Pons (tissue), 1 donor: ENCODE results near the gene GSDMA.
A peak's percentile ranks its signal among the peaks of the same experiment; 100 is the strongest.

Experiments
- DNase-seq: peaks from one replicate; pipeline ENCODE4 v3.0.0-alpha.2; 2016; ENCODE audit warnings: low spot score

The GSDMA gene

DNA sequence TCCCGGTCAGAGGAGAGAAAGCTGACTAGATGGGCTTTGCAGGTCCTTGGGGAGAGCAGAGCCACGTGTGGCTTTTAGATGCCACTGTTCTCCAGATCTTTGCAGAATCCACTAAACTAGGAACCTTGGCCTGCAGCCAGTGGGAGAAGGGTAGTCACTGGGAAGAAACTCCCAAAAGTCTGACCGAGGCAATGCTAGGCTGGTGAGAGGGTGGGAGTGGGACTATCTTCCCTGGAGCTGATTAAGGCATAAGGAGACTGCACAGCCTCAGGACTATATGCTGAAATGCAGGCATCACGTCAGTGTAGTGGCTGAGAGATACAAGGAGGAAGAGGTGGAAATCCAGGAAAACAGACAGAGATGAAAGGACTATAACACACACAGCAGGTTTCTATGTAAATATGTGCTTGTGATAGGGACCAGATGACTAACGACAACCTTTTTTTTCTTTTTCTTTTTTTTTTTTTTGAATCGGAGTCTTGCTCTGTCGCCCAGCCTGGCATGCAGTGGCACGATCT is 2.2 kb upstream of the GSDMA start:
- DNase-seq = no peak

DNA sequence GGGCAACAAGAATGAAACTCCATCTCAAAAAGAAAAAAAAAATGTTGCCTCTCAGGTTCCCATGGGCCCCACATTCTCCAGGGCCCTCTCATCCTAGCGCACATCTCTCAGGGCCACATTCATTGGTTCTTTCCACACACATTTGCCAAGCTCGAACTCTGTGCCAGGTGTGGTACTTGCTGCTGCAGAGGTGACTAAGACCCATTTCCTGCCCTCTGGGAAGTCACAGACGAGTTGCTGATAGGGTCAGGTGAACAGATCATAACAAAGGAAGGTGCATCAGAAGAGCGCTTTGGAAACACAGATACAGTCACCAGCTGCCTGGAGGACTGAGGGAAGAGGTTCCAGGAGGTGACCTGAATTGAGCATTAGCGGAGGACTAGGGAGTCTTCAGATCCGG is 1.0 kb downstream of the GSDMA start:
- DNase-seq = no peak

DNA sequence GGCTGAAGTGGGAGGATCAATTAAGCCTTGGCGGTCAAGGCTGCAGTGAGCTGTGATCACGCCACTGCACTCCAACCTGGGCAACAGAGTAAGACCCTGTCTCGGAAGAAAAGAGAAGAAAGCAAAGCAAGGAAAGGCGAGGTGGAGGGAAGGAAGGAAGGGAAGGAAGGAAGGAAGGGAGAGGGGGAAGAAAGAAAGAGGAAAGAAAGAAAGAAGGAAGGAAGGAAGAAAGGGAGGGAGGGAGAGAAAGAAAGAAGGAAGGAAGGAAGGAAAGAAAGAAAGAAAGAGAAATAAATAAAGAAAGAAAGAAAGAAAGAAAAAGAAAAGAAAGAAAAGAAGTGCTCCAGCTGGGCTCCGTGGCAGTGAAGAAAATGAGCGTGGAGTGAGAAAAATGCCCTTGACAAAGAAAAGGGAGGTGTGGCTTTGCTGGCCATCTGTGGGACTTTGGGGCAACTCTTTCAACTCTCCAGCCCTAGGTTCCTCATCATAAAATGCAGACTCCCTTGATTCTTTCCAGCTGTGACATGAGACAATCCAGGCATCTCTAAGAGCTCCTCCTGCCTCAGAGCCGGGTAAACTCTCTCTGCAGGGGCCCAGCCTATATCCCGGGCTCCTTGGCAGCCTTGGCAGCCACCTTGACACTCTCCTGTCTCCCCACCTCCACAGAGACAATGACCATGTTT is 2.4 kb downstream of the GSDMA start:
- no peak for DNase-seq

DNA sequence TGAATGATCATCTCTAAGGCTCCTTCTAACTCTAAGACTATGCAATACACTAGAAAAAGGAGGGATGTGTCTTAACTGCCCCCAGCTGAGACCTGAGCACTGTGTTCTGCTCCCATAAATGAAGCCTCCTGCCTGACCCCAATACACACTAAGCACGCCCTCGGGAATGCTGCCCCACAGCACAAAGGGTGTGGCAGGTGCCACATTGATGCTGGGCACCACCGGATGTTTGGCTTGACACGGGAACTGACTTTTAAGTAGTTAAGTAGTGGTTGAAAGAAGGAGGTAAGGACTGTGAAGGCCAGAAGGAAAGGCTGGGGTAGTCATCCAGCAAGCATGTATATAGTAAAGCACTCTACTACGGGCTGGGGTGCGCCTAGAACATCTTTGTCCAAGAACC is 4.0 kb downstream of the GSDMA start:
- no peak for DNase-seq

DNA sequence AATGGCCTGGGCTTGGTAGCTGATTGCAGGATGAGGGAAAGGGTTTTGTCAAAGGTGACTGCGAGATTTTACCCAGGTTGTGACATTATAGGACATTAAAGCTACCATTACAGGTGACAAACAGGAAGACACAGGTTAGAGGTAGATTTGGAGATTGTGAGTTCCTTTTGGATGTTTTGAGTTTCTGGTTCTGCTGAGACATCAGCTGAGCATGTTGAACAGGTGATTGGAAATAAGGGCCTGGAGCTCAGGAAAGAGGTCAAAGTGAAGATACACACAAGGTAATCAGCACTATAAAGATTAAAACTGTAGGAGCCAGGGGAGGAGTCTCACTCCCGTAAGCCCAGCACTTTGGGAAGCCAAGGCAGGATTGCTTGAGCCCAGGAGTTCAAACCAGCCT is 6.0 kb downstream of the GSDMA start:
- DNase-seq = no peak

DNA sequence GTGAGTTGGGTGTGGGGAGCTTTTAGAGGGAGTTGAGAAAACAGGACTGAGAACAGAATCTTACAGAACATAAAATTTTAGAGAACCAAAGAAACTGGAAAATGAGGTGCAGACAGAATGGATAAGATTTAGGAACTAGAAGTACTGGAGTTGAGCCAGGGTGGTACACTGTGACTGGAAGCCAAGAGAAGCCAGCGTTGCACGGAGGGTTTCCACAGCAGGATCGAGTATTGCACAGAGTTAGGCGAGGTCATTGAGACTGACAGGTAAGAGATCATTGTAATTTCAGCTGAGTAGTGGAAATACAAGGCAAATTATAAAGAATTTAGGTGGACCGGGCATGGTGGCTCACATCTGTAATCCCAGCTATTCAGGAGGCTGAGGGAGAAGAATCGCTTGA is 6.6 kb downstream of the GSDMA start:
- no peak for DNase-seq

DNA sequence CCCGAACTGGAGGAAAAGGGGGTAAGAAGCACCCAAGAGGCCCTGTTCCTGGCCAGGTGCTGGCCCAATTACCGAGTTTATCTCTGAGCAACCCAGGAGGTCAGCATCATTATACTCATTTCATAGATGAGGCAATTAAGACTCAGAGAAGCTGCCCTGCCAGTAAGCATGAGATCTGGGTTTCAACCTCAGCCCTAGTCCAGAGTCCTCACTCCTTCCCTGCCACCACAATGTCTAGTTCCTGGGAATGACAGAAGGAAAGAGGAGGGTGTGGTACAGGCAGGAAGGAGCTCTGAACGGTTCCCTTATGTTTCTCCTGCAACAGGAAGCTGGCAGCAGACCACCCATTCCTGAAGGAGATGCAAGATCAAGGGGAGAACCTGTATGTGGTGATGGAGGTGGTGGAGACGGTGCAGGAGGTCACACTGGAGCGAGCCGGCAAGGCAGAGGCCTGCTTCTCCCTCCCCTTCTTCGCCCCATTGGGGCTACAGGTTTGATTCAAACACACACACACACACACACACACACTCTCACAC is 7.4 kb downstream of the GSDMA start:
- DNase-seq = no peak

DNA sequence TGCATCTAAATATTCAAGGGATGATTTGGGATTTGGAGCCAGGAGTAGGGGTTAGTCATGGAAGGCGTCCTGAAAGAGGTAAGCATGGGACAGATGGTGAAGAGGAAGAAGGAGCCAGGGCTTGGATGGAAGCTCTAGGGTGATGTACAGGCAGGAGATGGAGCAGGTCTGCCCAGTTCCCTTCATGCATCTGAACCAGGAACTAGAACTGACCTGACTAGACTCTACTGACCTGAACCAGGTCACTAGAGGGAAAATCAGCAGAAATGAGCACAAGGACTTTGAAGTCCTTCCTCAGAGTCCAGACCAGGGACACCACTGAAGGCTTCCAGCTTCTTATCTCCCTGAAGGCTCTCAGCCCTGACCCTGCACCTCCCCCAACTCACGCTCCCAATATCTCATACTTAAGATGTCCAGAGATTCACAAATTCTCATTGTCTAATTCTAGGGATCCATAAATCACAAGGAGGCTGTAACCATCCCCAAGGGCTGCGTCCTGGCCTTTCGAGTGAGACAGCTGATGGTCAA is 8.3 kb downstream of the GSDMA start:
- DNase-seq = no peak

DNA sequence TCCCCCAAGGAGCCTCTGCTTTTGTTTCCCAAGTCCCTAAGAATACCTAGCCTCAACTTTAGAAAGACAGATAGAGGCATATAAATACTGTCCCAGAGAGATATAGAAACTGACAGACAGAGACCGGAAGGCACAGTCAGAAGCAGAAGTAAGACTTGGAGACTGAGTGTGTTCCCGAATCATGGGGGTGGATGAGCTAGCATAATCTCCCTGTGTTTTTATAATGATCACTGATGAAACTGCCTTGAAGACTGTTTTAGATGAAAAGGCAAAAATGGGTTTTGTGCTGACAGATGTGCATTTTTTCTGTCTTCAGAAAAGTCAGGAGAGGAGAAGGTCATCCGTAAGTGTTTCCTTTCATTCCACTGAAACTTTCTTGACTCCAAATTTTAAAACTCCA is 9.5 kb downstream of the GSDMA start:
- no peak for DNase-seq

DNA sequence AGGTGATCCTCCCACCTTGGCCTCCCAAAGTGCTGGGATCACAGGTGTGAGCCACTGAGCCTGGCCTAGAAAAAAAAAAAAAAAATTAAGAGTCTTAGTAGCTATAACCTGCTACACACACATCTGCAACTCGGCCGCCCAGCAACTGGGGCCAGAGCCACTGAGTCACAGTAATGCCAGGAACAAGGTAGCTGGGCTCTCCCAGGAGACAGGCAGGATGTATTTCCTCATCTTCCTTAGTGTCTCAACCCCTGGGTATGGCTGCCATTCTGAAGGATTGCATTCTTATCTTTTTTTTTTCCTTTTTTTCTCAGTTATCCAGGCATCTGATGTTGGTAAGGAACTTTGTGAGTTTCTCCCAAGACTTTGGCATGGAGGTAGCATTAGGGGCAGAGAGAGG is 10.7 kb downstream of the GSDMA start:
- no peak for DNase-seq

DNA sequence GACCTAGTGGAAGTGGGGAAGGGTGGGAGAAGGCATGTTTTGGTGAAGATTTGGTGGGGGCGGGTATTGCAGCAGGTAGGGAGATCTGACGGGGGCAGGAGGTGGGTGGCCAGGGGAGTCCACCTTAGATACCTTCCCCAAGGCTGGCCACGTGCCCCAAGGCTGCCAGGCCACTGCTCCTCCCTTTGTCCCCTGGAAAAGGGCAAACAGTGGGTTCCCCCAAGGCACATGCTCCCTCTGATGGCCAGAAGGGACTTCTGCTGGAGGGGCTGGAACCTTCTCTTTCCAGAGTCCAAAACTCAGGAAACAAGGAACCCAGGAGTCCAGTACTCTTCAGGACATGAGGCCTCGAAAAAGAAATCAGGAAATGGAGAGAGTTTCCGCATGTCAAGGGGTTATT is 11.6 kb downstream of the GSDMA start:
- no peak for DNase-seq

DNA sequence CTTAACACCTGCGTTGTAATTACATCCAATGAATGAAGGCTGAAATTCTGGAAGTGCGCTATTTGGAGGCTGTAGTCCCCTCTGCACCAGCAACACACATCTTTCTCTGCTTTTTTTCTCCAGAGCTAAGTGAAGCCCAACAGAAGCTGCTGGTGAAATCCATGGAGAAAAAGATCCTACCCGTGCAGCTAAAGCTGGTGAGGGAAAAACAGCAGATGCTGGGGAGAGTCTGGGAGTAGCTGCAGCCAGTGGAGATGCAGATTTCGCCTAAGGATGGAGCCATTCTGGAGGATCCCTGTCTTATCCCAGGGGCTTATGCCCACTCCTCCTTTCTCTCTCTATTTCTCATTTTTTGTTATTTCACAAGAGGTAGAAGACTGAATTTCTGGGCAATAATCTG is 13.0 kb downstream of the GSDMA start:
- DNase-seq = no peak

DNA sequence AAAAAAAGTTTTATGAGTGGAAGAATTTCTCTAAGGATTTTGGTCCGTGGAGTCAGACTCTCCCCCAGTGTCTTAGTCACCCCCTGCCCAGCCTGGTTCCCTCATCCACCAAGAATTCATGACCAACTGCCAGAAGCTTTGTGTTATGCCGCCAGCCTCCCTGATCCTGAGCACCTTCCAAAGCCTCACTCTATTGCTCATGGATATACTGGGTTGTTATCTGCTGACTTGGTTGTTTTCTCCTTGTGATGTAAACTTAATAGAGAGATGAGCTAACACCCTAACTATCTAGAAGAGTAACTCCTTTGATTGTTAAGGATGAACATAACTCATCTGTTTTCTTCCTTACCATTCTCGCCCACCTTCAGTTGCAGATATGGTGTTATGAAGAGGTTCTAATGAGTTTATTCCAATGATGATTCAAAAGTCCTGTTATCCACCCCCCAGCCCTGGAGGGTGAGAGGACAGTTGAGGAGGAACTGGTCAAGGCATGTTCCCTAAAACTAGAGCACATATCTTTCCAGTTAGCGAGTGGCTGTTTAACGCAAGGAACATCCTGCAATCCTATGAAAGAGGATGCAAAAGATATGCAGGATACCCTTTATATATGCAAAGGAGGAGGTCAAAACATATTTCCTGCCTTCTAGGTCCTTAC is 16.3 kb downstream of the GSDMA start:
- peak; percentile 17 for DNase-seq

DNA sequence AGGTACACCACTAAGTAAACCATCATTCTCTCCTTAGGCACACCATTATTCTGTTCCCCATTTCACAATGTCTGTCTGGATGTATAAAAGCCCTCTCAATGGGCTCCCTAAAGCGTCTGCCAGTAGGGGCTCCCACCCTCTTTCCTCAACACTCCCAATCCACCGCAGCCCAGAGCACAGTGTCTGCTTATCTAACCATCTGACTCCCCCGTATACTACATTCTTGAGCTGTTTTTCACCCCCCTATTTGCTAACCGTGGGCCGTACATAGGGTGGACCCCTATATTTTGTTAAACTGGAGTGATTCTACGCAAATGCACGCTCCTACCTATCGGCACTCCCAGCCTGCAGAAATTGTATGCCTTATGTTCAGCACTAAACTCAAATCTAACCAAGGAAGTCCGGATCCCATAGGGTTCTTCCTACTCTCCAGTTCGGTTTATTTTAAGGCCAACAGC is 17.1 kb downstream of the GSDMA start:
- no peak for DNase-seq

DNA sequence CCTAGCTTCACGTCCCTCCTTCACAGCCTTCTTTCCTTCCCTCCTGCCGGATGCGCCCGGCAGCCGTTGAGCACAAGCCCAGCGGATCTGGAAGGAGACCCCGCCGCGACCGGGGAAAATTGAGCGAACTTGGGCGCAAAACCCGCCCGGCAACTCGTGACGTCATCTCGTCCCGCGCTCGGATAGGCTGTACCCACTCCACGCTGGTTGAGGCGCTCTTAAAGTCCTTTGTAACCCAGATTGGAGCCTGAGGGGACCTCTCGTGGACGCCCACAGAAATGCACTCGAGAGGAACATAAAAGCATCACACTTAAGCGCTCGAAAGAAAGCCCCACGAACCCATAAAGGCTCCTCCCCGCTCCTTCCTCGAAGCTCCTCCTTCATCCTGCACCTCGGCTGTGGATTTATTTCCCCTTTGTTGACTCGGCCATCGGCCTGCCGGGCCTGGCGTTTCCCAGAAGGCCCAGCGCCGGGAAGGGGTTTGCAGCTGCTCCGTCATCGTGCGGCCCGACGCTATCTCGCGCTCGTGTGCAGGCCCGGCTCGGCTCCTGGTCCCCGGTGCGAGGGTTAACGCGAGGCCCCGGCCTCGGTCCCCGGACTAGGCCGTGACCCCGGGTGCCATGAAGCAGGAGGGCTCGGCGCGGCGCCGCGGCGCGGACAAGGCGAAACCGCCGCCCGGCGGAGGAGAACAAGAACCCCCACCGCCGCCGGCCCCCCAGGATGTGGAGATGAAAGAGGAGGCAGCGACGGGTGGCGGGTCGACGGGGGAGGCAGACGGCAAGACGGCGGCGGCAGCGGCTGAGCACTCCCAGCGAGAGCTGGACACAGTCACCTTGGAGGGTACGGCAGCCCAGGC is 17.8 kb downstream of the GSDMA start, which contains the start of gene PSMD3:
Gene PSMD3, plus strand, starts transcription at position 457 of the 856 bp plus-strand sequence. Its CDS starts 164 bp downstream, at position 621.
- peak; percentile 100 for DNase-seq

DNA sequence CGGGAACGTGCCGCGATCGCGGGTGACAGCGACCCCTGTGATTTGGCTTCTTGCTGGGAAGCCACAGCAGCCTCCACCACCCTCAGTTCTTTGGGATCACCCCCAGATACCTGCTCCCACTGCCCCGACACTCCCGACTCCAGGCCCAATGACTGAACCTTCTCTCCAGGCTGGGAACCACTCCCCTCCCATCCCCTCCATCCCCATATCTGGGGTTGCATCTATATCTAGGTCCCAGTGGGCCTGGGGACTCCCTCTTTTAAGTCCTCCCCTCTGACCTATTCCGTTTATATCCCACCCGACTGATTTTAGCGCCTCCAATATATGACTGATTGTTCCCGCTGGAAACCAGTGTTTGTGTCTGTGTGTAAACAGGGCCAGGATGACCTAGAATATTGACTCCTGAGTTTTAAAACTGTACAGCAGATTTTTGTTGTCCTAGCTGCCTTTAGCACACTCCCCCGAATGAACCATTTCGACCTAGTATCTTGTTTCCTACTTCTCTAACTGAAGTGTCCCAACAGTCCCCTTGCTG is 18.5 kb downstream of the GSDMA start:
- peak; percentile 10 for DNase-seq

DNA sequence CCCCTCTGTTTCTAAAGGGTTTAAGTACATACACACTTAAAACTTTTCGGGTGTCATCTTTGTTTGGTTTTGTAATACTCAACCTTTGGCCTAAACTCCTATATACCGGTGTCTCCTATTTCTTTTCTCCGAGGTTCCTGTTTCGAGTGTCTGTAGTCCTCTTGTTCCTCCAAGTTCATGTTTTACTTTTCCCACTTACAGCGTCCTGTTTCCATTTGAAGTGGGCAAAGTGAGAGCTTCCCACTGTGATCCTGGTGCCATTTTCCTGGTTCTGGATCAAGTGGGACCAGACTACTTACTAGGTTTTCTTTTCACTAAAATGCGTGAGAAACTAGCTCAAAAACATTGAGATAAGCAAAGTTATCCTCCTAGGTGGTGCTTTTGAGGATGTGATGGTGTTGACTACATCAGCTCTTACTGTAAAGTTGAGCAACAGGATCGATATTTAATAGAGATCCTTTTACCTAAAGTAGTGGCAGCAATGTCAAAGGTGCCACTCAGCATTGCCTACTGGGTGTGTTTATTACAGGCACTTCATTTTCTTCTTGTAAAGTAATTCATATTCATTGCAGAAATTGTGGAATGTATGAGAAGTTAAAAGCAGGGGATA is 19.1 kb downstream of the GSDMA start:
- DNase-seq = peak; percentile 16

DNA sequence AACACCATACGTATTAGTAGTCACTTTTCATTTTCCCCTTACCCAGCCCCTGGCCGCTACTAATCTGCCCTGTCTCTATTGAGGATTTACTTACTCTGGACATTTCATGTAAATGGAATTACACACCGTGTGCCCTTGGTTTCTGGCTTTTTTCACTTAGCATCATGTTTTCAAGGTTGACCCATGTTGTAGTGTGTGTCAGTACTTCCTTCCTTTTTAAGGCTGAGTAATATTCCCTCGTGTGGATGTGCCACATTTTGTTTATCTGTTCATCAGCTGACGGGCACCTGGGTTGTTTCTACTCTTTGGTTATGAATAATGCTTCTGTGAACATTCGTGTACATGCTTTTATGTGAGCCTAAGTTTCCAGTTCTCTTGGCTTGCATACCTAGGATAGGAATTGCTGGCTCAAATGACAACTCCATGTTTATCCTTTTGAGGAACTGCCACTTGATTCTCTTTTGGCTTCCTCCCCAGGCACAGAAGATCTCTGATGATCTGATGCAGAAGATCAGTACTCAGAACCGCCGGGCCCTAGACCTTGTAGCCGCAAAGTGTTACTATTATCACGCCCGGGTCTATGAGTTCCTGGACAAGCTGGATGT is 25.5 kb downstream of the GSDMA start:
- DNase-seq = no peak

DNA sequence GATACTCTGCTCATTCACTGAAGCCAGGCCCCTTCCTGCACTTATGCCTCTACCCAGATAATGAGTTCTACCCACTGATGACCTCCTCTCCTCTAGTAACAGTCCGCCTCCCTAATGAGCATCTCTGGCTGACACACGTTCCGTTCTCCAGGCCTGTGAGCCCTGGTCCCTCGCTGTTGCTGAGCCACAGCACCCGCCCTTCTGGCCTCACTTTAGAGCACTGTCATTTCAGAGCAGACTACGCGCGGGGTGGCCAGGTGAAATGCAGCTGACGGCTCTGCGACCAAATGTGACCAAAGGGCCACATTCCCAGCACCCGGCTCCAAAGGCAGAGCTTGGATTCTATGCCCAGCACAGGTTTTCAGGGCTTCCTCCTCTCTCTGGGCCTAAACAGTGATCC is 31.6 kb downstream of the GSDMA start:
- no peak for DNase-seq

DNA sequence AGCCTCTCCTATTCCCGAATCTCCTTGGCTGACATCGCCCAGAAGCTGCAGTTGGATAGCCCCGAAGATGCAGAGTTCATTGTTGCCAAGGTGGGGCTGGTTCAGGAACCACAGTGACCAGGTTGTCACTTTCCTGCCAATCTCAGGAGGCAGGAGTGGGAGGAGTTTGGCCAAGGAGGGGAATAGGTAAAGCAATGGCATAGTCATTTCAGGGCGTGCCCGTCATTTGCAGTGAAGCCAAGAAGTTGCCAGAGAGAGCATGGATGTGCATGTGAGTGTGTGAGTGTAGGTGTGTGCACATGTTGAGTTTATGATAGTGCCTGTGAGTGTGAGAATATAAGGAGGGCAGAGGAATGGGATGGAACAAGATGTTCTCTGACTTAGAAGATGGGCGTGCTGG is 32.6 kb downstream of the GSDMA start:
- DNase-seq = no peak

DNA sequence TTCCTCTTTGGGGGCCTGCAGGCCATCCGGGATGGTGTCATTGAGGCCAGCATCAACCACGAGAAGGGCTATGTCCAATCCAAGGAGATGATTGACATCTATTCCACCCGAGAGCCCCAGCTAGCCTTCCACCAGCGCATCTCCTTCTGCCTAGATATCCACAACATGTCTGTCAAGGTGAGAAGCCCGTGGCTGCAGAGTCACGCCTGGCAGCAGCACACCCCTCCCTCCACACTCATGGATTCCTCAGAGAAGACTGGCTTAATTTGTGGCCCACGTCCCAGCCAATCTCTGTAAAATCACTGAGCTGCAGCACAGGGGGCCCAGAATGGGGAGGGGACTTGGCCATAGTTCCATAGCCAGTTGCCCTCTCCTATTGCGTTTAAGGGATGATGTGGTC is 33.4 kb downstream of the GSDMA start:
- no peak for DNase-seq
